ENCODE measurements around the gene MBNL2. TPM values are rescaled to one million over a fixed set of nuclear protein-coding genes. Genes with fewer than 3 reads are reported as not detected.

Gene MBNL2
- total and polyA plus RNA-seq, 10 of the 15 experiments (the other 5 are each of a cell fraction or from before 2014, with no cell fraction given): 1.6 to 9.7 (median 6.7) TPM

- TF ChIP-seq MLLT1 (IDR thresholded peaks at IDR 0.05) (no peak), NFXL1 (IDR thresholded peaks at IDR 0.05; ENCODE audit: borderline replicate concordance) (no peak), CBX3 (IDR thresholded peaks at IDR 0.05; ENCODE audit: borderline replicate concordance, low read depth) (no peak), ESRRA (IDR thresholded peaks at IDR 0.05; ENCODE audit: low read length) (no peak), LARP7 (IDR thresholded peaks at IDR 0.05) (0 out of 2 replicates have a peak, but pooled peaks have one; percentile 34), MTA2 (IDR thresholded peaks at IDR 0.05; ENCODE audit: low read depth) (no peak), NBN (IDR thresholded peaks at IDR 0.05) (0 out of 2 replicates have a peak, but pooled peaks have one; percentile 42), RBBP5 (conservative IDR thresholded peaks at IDR 0.05) (no peak), POU2F2 (IDR thresholded peaks at IDR 0.05; ENCODE audit: borderline replicate concordance, low read depth, low read length) (no peak), SMC3 (IDR thresholded peaks at IDR 0.05; ENCODE audit: borderline replicate concordance, low read length) (no peak), NFYB (IDR thresholded peaks at IDR 0.05; ENCODE audit: insufficient read depth, low read depth, low read length) (no peak), ZNF207 (IDR thresholded peaks at IDR 0.05; ENCODE audit: borderline replicate concordance) (no peak), CBFB (IDR thresholded peaks at IDR 0.05; ENCODE audit: low read depth) (no peak), NFIC (IDR thresholded peaks at IDR 0.05; ENCODE audit: low read depth, low read length) (no peak), POLR2AphosphoS2 (IDR thresholded peaks at IDR 0.05; ENCODE audit: low read depth, low read length) (no peak), ZBTB4 (CRISPR knock-in tag; IDR thresholded peaks at IDR 0.05) (no peak), DPF2 (IDR thresholded peaks at IDR 0.05) (no peak), NR2C1 (IDR thresholded peaks at IDR 0.05) (no peak), BMI1 (IDR thresholded peaks at IDR 0.05; ENCODE audit: borderline replicate concordance) (no peak), WRNIP1 (IDR thresholded peaks at IDR 0.05; ENCODE audit: borderline replicate concordance, low read depth, low read length) (no peak), RB1 (IDR thresholded peaks at IDR 0.05; ENCODE audit: borderline replicate concordance) (no peak)
- TF ChIP-seq, protein P1, sequence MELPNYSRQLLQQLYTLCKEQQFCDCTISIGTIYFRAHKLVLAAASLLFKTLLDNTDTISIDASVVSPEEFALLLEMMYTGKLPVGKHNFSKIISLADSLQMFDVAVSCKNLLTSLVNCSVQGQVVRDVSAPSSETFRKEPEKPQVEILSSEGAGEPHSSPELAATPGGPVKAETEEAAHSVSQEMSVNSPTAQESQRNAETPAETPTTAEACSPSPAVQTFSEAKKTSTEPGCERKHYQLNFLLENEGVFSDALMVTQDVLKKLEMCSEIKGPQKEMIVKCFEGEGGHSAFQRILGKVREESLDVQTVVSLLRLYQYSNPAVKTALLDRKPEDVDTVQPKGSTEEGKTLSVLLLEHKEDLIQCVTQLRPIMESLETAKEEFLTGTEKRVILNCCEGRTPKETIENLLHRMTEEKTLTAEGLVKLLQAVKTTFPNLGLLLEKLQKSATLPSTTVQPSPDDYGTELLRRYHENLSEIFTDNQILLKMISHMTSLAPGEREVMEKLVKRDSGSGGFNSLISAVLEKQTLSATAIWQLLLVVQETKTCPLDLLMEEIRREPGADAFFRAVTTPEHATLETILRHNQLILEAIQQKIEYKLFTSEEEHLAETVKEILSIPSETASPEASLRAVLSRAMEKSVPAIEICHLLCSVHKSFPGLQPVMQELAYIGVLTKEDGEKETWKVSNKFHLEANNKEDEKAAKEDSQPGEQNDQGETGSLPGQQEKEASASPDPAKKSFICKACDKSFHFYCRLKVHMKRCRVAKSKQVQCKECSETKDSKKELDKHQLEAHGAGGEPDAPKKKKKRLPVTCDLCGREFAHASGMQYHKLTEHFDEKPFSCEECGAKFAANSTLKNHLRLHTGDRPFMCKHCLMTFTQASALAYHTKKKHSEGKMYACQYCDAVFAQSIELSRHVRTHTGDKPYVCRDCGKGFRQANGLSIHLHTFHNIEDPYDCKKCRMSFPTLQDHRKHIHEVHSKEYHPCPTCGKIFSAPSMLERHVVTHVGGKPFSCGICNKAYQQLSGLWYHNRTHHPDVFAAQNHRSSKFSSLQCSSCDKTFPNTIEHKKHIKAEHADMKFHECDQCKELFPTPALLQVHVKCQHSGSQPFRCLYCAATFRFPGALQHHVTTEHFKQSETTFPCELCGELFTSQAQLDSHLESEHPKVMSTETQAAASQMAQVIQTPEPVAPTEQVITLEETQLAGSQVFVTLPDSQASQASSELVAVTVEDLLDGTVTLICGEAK (IDR thresholded peaks at IDR 0.05; ENCODE audit: borderline replicate concordance): no peak
- TF ChIP-seq, protein P2, sequence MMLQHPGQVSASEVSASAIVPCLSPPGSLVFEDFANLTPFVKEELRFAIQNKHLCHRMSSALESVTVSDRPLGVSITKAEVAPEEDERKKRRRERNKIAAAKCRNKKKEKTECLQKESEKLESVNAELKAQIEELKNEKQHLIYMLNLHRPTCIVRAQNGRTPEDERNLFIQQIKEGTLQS (IDR thresholded peaks at IDR 0.05; ENCODE audit: borderline replicate concordance, extremely low read depth, low read depth, low read length): no peak
Measured at GRCh38 chr13:97434397-97435201, 212.5 kb downstream of the MBNL2 start (continued).

Data from GM12878 (cell line).